HG03521 (cell line): ENCODE measurements around the gene BLVRA.

Experiments
- ATAC-seq: cut with Tn5 transposase; IDR thresholded peaks from one replicate; pipeline ENCODE4 v1.9.1; 2021; ENCODE audit warnings: mild to moderate bottlenecking, moderate library complexity; ENCODE audit not compliant: unreplicated experiment

BLVRA gene

DNA sequence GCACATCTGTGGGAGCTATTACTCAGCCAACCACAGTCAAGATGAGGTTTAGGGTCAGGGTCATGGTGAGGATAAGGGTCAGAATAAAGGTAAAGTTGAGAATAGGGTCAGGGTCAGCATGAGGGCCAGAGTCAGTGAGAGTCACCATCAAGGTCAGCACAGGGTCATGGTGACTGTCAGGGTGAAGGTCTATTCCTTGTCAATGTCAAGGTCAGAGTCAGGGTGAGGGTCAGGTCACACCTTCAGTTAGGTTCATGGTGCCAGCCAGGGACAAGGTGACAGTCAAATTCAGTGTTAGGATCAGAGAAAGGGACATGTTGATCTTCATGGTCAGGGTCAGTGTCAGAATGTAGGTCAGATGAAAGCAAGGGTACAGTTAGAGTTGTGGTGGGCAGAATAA, 96.7 kb downstream of the BLVRA start:
- no peak for ATAC-seq

DNA sequence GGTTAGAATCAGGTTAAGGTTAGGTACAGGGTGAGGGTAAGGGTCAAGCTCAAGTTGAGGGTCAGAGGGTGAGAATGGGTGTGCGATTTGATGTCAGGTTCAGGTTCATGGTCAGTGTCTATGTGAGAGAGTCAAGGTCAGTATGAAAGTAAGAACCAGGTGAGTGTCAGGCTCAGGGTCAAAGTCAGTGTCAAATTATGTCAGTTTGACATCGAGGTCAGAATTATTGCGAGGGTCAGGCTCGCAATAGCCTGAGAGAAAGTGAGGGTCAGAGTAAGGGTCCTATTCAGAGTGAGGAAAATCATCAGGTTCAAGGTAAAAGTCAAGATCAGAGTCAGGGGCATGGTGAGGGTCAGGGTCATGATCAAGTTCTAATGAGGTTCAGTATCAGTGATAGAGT, 97.8 kb downstream of the BLVRA start:
- ATAC-seq = no peak
